PFSK-1 (cell line): ENCODE results near the gene TJP2.

Source experiments
- FOXP2 ChIP-seq: optimal IDR thresholded peaks from 2 replicates; pipeline ENCODE3; 2011; ENCODE audit warnings: borderline replicate concordance, control low read depth, inconsistent platforms; ENCODE audit not compliant: insufficient read depth; ENCODE audit errors: extremely low read length, extremely low read depth
- POLR2AphosphoS5 ChIP-seq: IDR thresholded peaks from 2 replicates; pipeline ENCODE4 v1.6.1; 2012; ENCODE audit warnings: low read depth, mild to moderate bottlenecking, control low read depth, low read length, moderate library complexity
- REST ChIP-seq, 2 experiments: IDR thresholded peaks; 2 replicates each; pipeline versions ENCODE4 v1.6.1 to v1.8.0; 2011 to 2012; ENCODE audit warnings: low read depth in 2 of 2, low read length in 2 of 2, control low read depth in 1 of 2, inconsistent platforms in 1 of 2, mild to moderate bottlenecking in 1 of 2, moderate library complexity in 1 of 2; ENCODE audit not compliant: insufficient read depth in 1 of 2
- SIN3A ChIP-seq: IDR thresholded peaks from 2 replicates; pipeline ENCODE4 v1.6.1; 2012; ENCODE audit warnings: mild to moderate bottlenecking, low read length, moderate library complexity, borderline replicate concordance; ENCODE audit not compliant: insufficient read depth
- TAF1 ChIP-seq: IDR thresholded peaks from 2 replicates; pipeline ENCODE4 v1.6.1; 2012; ENCODE audit warnings: low read length, control low read depth, borderline replicate concordance; ENCODE audit not compliant: insufficient read depth

DNA sequence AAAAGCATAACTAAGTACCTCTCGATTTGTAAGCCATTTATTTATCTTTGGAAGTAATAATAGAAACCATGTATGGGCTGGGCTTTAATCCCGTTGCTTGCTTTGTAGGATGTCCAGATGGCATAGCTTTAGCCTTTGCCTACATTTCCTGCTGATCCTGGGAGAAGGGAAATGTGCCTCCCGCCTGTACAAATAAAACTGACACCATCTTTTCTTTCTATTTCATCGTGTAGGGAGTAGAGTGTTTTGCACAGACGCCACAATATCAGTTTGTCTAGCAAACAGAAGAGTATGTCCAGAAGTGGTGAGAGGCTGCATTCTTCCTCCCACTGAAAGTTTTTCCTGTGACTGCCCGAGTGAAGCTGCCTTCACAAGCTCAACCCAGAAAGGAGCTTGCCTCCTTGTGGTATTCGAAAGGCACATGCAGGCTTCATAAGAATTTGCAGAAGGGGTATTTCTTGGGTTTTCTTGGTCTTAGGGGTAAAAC lies 24.7 kb upstream of the TJP2 start:
- no peak for TF ChIP-seq REST (IDR thresholded peaks at IDR 0.05; ENCODE audit: insufficient read depth in 1 of 2, low read depth in 2 of 2, low read length in 2 of 2)
- no peak for TF ChIP-seq SIN3A
- no peak for TF ChIP-seq POLR2AphosphoS5
- no peak for TF ChIP-seq TAF1
- no peak for TF ChIP-seq FOXP2
